ENCODE data around the gene NR1H3.

Gene NR1H3

DNA sequence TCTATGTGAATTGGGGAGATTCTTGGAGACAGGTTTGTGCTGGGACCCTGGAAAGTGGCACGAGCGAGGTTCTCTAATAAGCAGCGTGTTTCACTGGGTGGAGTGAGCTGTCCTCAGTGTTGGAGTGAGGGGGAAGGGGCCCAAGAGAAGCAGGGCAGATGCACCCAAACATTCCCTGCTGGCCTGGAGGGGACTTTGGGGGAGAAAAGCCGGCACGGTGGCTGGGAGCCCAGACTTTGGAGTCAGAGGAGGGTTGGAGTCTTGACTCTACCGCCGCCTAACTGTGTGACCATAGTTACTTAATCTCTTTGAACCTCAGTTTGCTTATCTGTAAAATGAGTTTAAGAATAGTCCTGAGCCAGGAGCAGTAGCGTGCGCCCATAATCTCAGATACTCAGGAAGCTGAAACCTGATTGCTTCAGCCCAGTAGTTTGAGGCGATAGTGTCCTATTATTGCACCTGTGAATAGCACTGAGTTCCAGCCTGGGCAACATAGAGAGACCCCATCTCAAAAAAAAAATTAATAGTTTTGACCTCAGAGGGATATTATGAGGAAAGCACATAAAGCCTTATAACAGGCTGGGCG, 614 bp downstream of the NR1H3 start:
- Histone ChIP-seq H3F3A (ENCODE audit: insufficient read depth) (no peaks in the 10 kb centered on the region), H3K4me2 (ENCODE audit: low read depth, low read length, poor library complexity, severe bottlenecking) (no peak overlapping the region), H4K20me1 (ENCODE audit: low read depth, low read length) (no peaks in the 10 kb centered on the region), H2AFZ (ENCODE audit: low read depth, low read length, severe bottlenecking) (no peak overlapping the region), H3K79me2 (ENCODE audit: insufficient read depth, low read length) (no peaks in the 10 kb centered on the region), H3K27ac (ENCODE audit: low read depth, low read length) (no peak overlapping the region), H3K9me2 (replicated peaks; ENCODE audit: insufficient read depth, low read length) (no peaks in the 10 kb centered on the region), H3K9ac (ENCODE audit: low read length) (no peak overlapping the region), H3K36me3 (ENCODE audit: low read length) (no peaks in the 10 kb centered on the region), H3K27me3 (ENCODE audit: low read length) (no peaks in the 10 kb centered on the region), H3K9me3 (ENCODE audit: insufficient read depth, low read length) (no peaks in the 10 kb centered on the region), H3K4me3 (ENCODE audit: insufficient read depth, low read length, poor library complexity, severe bottlenecking) (no peak overlapping the region)
- no peak for TF ChIP-seq EZH2phosphoT487 (conservative IDR thresholded peaks at IDR 0.05; ENCODE audit: low read length)
- TF ChIP-seq, protein P1, sequence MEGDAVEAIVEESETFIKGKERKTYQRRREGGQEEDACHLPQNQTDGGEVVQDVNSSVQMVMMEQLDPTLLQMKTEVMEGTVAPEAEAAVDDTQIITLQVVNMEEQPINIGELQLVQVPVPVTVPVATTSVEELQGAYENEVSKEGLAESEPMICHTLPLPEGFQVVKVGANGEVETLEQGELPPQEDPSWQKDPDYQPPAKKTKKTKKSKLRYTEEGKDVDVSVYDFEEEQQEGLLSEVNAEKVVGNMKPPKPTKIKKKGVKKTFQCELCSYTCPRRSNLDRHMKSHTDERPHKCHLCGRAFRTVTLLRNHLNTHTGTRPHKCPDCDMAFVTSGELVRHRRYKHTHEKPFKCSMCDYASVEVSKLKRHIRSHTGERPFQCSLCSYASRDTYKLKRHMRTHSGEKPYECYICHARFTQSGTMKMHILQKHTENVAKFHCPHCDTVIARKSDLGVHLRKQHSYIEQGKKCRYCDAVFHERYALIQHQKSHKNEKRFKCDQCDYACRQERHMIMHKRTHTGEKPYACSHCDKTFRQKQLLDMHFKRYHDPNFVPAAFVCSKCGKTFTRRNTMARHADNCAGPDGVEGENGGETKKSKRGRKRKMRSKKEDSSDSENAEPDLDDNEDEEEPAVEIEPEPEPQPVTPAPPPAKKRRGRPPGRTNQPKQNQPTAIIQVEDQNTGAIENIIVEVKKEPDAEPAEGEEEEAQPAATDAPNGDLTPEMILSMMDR (IDR thresholded peaks at IDR 0.05; ENCODE audit: insufficient read depth, low read length, poor library complexity, severe bottlenecking), result no peak

DNA sequence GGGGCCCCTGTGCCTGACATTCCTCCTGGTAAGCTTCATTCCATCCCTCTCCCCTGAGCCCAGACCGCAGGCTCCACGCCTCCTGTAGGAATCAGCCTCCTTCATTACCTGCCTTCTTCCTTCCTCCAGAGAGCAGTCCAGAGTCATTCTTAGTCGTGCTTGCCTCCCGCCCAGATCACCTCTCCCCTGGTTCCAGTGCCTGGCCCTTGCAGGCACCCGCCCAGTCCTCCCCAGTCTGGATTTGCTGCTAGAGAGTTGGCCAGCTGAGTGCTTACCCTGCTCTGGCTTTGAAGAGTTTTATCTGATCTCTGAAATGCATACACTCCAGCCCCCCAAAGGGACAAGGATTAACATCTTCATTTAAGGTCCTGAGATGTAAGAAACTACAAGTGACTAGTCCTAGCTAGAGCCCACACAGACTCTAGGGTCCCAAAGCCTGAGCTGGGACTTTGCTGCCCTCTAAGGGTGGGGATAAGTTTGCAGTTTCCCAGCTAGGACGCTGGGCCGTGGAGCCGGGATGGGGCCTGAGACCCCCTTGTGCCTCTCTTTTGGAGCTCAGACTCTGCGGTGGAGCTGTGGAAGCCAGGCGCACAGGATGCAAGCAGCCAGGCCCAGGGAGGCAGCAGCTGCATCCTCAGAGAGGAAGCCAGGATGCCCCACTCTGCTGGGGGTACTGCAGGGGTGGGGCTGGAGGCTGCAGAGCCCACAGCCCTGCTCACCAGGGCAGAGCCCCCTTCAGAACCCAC, 1.6 kb downstream of the NR1H3 start:
- H3K79me2 ChIP-seq (ENCODE audit: insufficient read depth, low read length), result no peaks in the 10 kb centered on the region
- H3K36me3 ChIP-seq (ENCODE audit: low read length), result no peaks in the 10 kb centered on the region
- no peak overlapping the region for H3K27ac ChIP-seq (ENCODE audit: low read depth, low read length)
- no peak for TF ChIP-seq EZH2phosphoT487 (conservative IDR thresholded peaks at IDR 0.05; ENCODE audit: low read length)
- TF ChIP-seq, protein P1 (IDR thresholded peaks at IDR 0.05; ENCODE audit: insufficient read depth, low read length, poor library complexity, severe bottlenecking), result peak; percentile 61
- H3K9me2 ChIP-seq (replicated peaks; ENCODE audit: insufficient read depth, low read length), result no peaks in the 10 kb centered on the region
- H4K20me1 ChIP-seq (ENCODE audit: low read depth, low read length), result no peaks in the 10 kb centered on the region
- H3F3A ChIP-seq (ENCODE audit: insufficient read depth), result no peaks in the 10 kb centered on the region
- H3K27me3 ChIP-seq (ENCODE audit: low read length), result no peaks in the 10 kb centered on the region
- no peaks in the 10 kb centered on the region for H3K9me3 ChIP-seq (ENCODE audit: insufficient read depth, low read length)
- H3K4me3 ChIP-seq (ENCODE audit: insufficient read depth, low read length, poor library complexity, severe bottlenecking), result no peak overlapping the region
- no peak overlapping the region for H3K4me2 ChIP-seq (ENCODE audit: low read depth, low read length, poor library complexity, severe bottlenecking)
- no peak overlapping the region for H2AFZ ChIP-seq (ENCODE audit: low read depth, low read length, severe bottlenecking)
- H3K9ac ChIP-seq (ENCODE audit: low read length), result no peak overlapping the region

DNA sequence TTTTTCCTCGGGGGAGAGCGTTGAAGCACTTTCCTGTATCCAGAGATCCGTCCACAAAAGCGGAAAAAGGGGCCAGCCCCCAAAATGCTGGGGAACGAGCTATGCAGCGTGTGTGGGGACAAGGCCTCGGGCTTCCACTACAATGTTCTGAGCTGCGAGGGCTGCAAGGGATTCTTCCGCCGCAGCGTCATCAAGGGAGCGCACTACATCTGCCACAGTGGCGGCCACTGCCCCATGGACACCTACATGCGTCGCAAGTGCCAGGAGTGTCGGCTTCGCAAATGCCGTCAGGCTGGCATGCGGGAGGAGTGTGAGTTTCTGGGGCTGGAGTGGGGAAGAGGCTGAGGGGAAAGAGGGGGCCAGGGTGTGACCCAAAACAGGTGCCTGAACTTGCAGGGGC, 2.6 kb downstream of the NR1H3 start:
- Histone ChIP-seq H3K9me3 (ENCODE audit: insufficient read depth, low read length) (no peaks in the 10 kb centered on the region), H3K9me2 (replicated peaks; ENCODE audit: insufficient read depth, low read length) (no peaks in the 10 kb centered on the region), H3K4me3 (ENCODE audit: insufficient read depth, low read length, poor library complexity, severe bottlenecking) (no peak overlapping the region), H3K36me3 (ENCODE audit: low read length) (no peaks in the 10 kb centered on the region), H2AFZ (ENCODE audit: low read depth, low read length, severe bottlenecking) (no peak overlapping the region), H3K4me2 (ENCODE audit: low read depth, low read length, poor library complexity, severe bottlenecking) (no peak overlapping the region), H3F3A (ENCODE audit: insufficient read depth) (no peaks in the 10 kb centered on the region), H3K9ac (ENCODE audit: low read length) (no peak overlapping the region), H4K20me1 (ENCODE audit: low read depth, low read length) (no peaks in the 10 kb centered on the region), H3K27ac (ENCODE audit: low read depth, low read length) (no peak overlapping the region), H3K27me3 (ENCODE audit: low read length) (no peaks in the 10 kb centered on the region), H3K79me2 (ENCODE audit: insufficient read depth, low read length) (no peaks in the 10 kb centered on the region)
- TF ChIP-seq, protein P1 (IDR thresholded peaks at IDR 0.05; ENCODE audit: insufficient read depth, low read length, poor library complexity, severe bottlenecking), result no peak
- TF ChIP-seq EZH2phosphoT487 (conservative IDR thresholded peaks at IDR 0.05; ENCODE audit: low read length), result no peak

Measured in SU-DHL-6 (cell line).